Esophagus muscularis mucosa (tissue), 4 donors: ENCODE results near the gene FBXL4. TPM values are rescaled to one million over a fixed set of nuclear protein-coding genes. Genes with fewer than 3 reads are reported as not detected.

Experiments
- DNase-seq: peaks from one replicate; pipeline ENCODE4 v3.0.0-alpha.2; 2017; ENCODE audit errors: extremely low spot score
- H3K27ac ChIP-seq, 4 donors: fragments of 200-600 bp; sonication (generic); replicated peaks in 1 of 4; 1 replicate in 3 of 4; 2 replicates in 1 of 4; pipeline ENCODE4 v1.5.1; 2016 to 2019; ENCODE audit warnings: mild to moderate bottlenecking in 1 of 4
- H3K27me3 ChIP-seq, 4 donors: fragments of 200-600 bp; sonication (generic); one replicate each; pipeline versions ENCODE4 v1.5.1 to v1.6.0; 2016 to 2019
- H3K36me3 ChIP-seq, 4 donors: fragments of 200-600 bp; sonication (generic); one replicate each; pipeline ENCODE4 v1.5.1; 2016 to 2019
- H3K4me1 ChIP-seq, 4 donors: fragments of 200-600 bp; sonication (generic); one replicate each; pipeline ENCODE4 v1.5.1; 2016 to 2019
- H3K4me3 ChIP-seq, 4 donors: fragments of 200-600 bp; sonication (generic); 1 replicate in 2 of 4; 2 replicates in 2 of 4; pipeline ENCODE4 v1.5.1; 2016 to 2019; ENCODE audit warnings: mild to moderate bottlenecking in 4 of 4, moderate library complexity in 1 of 4
- H3K9me3 ChIP-seq, 4 donors: fragments of 200-600 bp; sonication (generic); 1 replicate in 3 of 4; 2 replicates in 1 of 4; pipeline ENCODE4 v1.5.1; 2016 to 2019
- EP300 ChIP-seq: sonication (generic); formaldehyde crosslinking; IDR thresholded peaks from one replicate; pipeline ENCODE4 v1.6.1; 2017; ENCODE audit warnings: antibody characterized with exemption
- POLR2A ChIP-seq: fragments of 450-650 bp; IDR thresholded peaks from one replicate; pipeline ENCODE4 v1.6.1; 2017; ENCODE audit warnings: antibody characterized with exemption, moderate library complexity, mild to moderate bottlenecking, low read depth
- POLR2AphosphoS5 ChIP-seq, 2 donors: sonication (generic); formaldehyde crosslinking; IDR thresholded peaks; one replicate each; pipeline ENCODE4 v1.6.1; 2017; ENCODE audit warnings: antibody characterized with exemption in 2 of 2
- WGBS: methylation state at CpG from one replicate; pipeline ENCODE4 v1.1.5; 2018; 5-methylcytosine and 5-hydroxymethylcytosine counted together
- intact Hi-C: fragments of 100-400 bp; cut with DNase I; formaldehyde crosslinking; loops from one replicate; pipeline ENCODE4 v1.15.1; 2023
- total RNA-seq, 4 donors: library from RNA; depleted of rRNA; stranded (reverse); fragments of >200 nt; gene quantifications; one replicate each; pipeline versions ENCODE4 v1.1.0 to v1.2.1, GENCODE V29; 2016
- TF ChIP-seq, protein P1 (sequence below), 3 experiments: fragments of 200-600 bp in 2 of 3; fragments of 450-650 bp in 1 of 3; sonication (generic) in 2 of 3; IDR thresholded peaks; one replicate each; pipeline ENCODE4 v1.5.1; 2017 to 2019; ENCODE audit warnings: antibody characterized with exemption in 3 of 3, mild to moderate bottlenecking in 2 of 3, moderate library complexity in 1 of 3

The FBXL4 gene
- total RNA-seq, 4 donors from 2014 or later: 11.8 to 17.8 (median 15.6) TPM

DNA sequence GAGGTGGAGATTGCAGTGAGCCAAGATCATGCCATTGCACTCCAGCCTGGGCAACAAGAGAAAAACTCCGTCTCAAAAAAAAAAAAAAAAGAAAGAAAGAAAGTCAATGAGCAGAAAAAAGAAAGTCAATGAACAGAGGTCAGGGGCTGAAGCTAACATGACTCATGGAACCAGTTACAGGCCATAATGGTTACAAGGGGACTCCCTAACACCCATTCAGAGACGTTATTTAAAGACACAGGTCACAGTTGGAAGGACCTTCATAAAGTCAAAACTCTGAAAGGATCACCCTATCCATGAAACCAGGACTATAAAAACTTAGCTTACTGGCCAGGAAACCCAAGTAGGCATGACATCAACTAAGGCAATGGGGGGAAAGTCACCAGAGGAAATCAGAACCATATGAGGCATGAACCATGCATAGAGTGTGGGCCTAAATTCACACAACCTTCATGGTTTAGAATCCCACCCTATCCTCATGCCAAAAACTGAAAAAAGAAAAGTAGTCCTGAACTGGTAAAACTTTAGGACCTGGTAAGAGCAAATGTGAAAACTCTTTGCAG is 18.2 kb downstream of the FBXL4 start:
- no peaks in the 10 kb centered on the region for H3K27me3 ChIP-seq
- H3K4me1 ChIP-seq: peaks cover 0 to 7% (median 0%) of the 10 kb centered on the region in 4 donors
- intact Hi-C loops: no loop called here
- H3K4me3 ChIP-seq: no peak overlapping the region
- no peak overlapping the region for H3K27ac ChIP-seq
- DNase-seq: no peak
- H3K9me3 ChIP-seq: no peaks in the 10 kb centered on the region
- 84% methylated on average over 2 of the region's 2 CpGs for WGBS
- peaks cover 0 to 14% (median 4%) of the 10 kb centered on the region in 4 donors for H3K36me3 ChIP-seq
- TF ChIP-seq POLR2A (no peak), POLR2AphosphoS5 (IDR thresholded peaks at IDR 0.05) (no peak)
- TF ChIP-seq, protein P1, sequence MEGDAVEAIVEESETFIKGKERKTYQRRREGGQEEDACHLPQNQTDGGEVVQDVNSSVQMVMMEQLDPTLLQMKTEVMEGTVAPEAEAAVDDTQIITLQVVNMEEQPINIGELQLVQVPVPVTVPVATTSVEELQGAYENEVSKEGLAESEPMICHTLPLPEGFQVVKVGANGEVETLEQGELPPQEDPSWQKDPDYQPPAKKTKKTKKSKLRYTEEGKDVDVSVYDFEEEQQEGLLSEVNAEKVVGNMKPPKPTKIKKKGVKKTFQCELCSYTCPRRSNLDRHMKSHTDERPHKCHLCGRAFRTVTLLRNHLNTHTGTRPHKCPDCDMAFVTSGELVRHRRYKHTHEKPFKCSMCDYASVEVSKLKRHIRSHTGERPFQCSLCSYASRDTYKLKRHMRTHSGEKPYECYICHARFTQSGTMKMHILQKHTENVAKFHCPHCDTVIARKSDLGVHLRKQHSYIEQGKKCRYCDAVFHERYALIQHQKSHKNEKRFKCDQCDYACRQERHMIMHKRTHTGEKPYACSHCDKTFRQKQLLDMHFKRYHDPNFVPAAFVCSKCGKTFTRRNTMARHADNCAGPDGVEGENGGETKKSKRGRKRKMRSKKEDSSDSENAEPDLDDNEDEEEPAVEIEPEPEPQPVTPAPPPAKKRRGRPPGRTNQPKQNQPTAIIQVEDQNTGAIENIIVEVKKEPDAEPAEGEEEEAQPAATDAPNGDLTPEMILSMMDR (IDR thresholded peaks at IDR 0.05): no peak

DNA sequence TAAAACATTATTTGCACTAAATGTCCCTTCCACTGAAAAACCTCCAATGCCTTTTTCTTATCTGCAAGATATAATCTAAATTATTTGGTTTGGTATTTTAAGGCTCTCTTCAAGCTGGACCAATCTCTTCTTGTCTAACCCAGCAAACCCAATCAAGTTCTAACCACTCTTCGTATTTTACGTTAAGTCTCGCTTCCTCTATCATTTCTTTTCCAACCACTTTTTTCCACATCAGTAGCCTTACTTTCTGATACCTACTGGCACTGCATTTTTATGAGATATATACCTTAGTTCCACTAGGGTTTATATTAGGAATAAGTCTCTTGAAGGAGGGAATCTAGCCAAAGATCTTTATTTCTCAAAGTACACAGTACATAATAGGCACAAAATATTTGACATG is 19.1 kb downstream of the FBXL4 start:
- Histone ChIP-seq H3K4me3 (no peak overlapping the region), H3K36me3 (peaks cover 0 to 14% (median 4%) of the 10 kb centered on the region in 4 donors), H3K27me3 (no peaks in the 10 kb centered on the region), H3K27ac (no peak overlapping the region), H3K9me3 (no peaks in the 10 kb centered on the region), H3K4me1 (peaks cover 0 to 7% (median 0%) of the 10 kb centered on the region in 4 donors)
- TF ChIP-seq EP300 (no peak), POLR2A (no peak), POLR2AphosphoS5 (IDR thresholded peaks at IDR 0.05) (no peak)
- TF ChIP-seq, protein P1 (IDR thresholded peaks at IDR 0.05): no peak
- intact Hi-C loops: no loop called here
- no peak for DNase-seq
- WGBS: 91% methylated on average over 3 of the region's 3 CpGs

DNA sequence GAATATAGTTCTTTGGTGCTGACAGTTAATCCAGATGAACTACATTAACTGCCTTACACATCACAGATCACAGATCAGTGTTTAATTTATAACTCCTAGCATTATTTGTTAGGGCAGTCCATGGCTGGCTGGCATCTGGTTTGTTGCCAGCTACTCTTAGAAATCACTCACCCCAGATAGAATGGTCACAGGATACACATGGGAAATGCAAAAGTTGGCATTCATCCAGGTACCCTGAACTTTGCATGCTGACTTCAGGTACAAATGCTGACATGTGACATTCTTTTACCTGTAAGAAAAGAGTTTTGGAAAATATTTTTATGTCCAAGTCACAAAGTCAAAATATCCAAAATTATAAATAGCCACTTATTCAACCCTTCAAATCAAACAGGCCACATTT is 20.2 kb downstream of the FBXL4 start:
- peaks cover 0 to 14% (median 4%) of the 10 kb centered on the region in 4 donors for H3K36me3 ChIP-seq
- H3K9me3 ChIP-seq: no peaks in the 10 kb centered on the region
- no peaks in the 10 kb centered on the region for H3K27me3 ChIP-seq
- H3K4me3 ChIP-seq: no peak overlapping the region
- no peak overlapping the region for H3K27ac ChIP-seq
- no peak for DNase-seq
- intact Hi-C loops: no loop called here
- H3K4me1 ChIP-seq: no peaks in the 10 kb centered on the region
- TF ChIP-seq, protein P1 (IDR thresholded peaks at IDR 0.05): no peak
- no peak for TF ChIP-seq POLR2AphosphoS5 (IDR thresholded peaks at IDR 0.05)
- TF ChIP-seq POLR2A: no peak
- no peak for TF ChIP-seq EP300

DNA sequence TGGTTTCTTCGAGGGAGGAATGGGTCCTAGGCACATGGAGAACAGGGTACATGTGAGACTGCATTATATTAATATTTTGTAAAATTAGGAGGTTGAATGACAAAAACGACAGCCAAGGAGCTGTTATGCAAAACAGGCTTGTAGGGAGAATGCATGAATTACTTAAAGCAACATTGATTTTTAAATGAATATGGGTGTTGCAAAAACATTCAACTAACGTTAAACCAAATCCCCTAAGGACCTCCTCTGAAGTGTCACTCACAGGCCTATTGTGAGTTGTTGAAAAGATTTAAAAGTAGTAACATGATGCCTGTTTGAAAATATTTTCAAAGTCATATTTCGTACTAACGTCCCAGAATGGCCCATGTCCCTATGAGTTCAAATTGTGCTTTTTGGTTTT is 21.9 kb downstream of the FBXL4 start:
- H3K9me3 ChIP-seq: no peaks in the 10 kb centered on the region
- no peak overlapping the region for H3K27ac ChIP-seq
- WGBS: 82% methylated on average over 5 of the region's 5 CpGs
- no peaks in the 10 kb centered on the region for H3K4me1 ChIP-seq
- no peak for DNase-seq
- intact Hi-C loops: no loop called here
- TF ChIP-seq, protein P1 (IDR thresholded peaks at IDR 0.05): no peak
- H3K27me3 ChIP-seq: no peaks in the 10 kb centered on the region
- no peak overlapping the region for H3K4me3 ChIP-seq
- peaks cover 0 to 14% (median 4%) of the 10 kb centered on the region in 4 donors for H3K36me3 ChIP-seq

DNA sequence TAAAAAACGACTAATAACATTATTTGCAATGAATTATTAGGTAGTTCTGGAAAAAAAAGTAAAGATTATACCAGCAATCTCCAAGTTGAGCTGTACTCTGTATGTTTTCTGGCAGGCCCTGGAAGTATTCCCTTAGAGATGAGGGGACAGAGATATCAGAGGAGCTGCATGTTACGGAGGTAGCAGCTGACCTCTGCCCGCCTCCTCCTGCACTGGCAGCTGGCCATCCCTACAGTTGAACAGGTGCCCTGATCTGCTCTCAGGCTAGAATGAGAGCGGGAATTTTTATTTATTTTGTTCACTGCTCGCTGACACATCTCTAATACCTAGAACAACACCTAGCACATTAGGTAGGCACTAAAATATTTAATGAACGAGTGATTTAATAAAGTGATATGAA is 23.1 kb downstream of the FBXL4 start:
- H3K4me1 ChIP-seq: no peaks in the 10 kb centered on the region
- no peak for DNase-seq
- H3K36me3 ChIP-seq: peaks cover 0 to 14% (median 4%) of the 10 kb centered on the region in 4 donors
- H3K9me3 ChIP-seq: no peaks in the 10 kb centered on the region
- no peak overlapping the region for H3K27ac ChIP-seq
- no peak for TF ChIP-seq POLR2A
- no peak for TF ChIP-seq EP300
- TF ChIP-seq POLR2AphosphoS5 (IDR thresholded peaks at IDR 0.05): no peak
- TF ChIP-seq, protein P1 (IDR thresholded peaks at IDR 0.05): no peak
- no peak overlapping the region for H3K4me3 ChIP-seq
- 83% methylated on average over 6 of the region's 6 CpGs for WGBS
- H3K27me3 ChIP-seq: no peaks in the 10 kb centered on the region
- intact Hi-C loops: no loop called here
